GM21423 (cell line): ENCODE measurements around the gene TMEM167B.
"Not testable (repeated sequence)": the region's sequence is repeated elsewhere in the genome, so short reads cannot be mapped to it uniquely, and the experiment has no call there.

ENCODE experiments used
- ATAC-seq: cut with Tn5 transposase; IDR thresholded peaks from one replicate; pipeline ENCODE4 v1.9.1; 2021; ENCODE audit warnings: mild to moderate bottlenecking, moderate library complexity; ENCODE audit not compliant: unreplicated experiment

TMEM167B gene

GRCh38 chr1:109090196-109091077, at the start of gene TMEM167B:
Gene TMEM167B (plus strand): TSS chr1:109090764. CDS start chr1:109090873, 109 bp downstream.
- peak; percentile 90 for ATAC-seq

GRCh38 chr1:109040989-109041620, 49.5 kb upstream of the TMEM167B start:
- peak; percentile 23 for ATAC-seq

GRCh38 chr1:109041621-109042468, 48.7 kb upstream of the TMEM167B start, which contains the start of gene WDR47:
Gene WDR47 (minus strand): TSS chr1:109042102. CDS start chr1:109023512, 18,590 bp downstream.
- ATAC-seq = peak; percentile 93

DNA sequence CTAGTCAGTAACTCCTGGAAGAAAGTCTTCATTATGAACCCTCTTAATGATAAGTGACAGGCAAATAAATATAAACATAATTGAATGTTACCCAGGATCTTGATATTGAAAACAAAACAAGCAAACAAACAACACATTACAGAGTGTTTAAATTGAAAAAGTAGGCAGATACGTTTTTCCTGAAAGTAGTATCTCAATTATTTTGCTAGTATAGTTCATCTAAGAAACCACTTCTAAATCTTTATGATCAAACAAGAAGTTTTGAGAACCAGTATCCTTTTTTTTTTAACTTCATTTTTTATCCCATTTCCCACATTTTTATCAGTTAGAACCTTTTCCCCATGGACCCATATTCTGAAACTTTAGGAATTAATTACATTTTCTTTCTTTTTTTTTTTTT, 45.0 kb upstream of the TMEM167B start:
- no peak for ATAC-seq

DNA sequence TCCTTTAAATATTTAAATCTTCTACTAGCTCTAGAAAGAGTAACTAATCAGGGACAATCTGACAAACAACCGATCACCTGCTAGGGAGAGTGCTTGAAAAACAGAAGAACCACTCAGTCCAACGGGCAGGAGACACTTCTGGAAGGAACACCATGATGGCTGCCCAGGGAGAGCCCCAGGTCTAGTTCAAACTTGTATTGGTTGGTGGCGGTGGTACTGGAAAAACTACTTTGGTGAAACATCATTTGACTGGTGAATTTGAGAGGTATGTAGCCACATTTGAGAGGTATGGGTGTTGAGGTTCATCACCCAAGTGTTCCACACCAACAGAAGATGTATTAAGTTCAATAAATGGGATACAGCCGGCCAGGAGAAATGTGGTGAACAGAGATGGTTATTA, 43.9 kb upstream of the TMEM167B start:
- ATAC-seq = no peak

- no peak for ATAC-seq
These were observed 43.2 kb upstream of the TMEM167B start for GRCh38 chr1:109047339-109047738.

GRCh38 chr1:109048335-109048734, 42.2 kb upstream of the TMEM167B start:
- ATAC-seq = no peak

DNA sequence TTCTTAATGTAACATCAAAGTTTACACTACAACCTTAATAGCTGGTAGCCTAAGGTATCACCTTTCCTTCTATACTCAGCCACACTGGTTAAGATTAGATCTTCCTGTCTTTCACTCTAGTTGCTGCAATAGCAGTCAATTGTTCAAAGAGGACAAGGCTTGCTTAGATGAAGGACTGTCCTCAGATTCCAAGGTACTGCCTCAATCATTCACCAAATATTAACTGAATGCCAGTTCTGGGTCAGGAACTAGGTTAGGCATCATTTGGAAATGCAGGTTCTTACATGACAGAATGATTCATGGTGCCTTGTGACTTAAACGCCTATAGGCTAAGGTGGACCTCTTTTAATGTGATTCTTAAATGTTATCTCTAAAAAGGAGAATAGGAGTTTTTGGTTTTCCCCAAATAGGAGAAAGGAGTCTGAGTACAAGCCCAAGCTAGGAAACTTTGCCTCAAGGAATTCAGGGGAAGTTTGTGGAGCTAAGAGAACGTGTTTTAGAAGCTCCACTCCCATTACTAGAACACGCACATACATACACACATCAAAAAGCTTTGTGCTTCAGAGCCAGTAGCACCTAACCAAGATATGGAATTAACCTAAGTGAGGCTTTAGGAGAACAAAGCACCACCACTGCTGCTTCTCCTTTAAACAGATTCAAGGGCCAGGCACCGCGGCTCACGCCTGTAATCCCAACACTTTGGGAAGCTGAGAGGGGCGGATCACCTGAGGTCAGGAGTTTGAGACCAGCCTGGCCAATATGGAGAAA, 40.2 kb upstream of the TMEM167B start:
- no peak for ATAC-seq

DNA sequence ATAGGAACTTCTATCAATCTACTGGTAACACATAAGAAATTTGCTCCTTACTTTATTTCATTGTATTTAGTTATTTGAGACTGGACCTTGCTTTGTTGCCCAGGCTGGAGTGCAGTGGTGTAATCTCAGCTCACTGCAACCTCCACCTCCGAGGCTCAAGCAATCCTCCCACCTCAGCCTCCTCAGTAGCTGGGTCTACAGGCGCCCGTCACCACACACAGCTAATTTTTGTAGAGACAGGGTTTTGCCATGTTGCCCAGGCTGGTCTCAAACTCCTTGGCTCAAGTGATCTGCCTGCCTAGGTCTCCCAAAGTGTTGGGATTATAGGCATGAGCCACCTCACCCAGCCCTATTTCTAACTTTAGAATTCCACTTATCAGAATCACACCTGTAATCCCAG, 38.4 kb upstream of the TMEM167B start:
- not testable (repeated sequence) for ATAC-seq

DNA sequence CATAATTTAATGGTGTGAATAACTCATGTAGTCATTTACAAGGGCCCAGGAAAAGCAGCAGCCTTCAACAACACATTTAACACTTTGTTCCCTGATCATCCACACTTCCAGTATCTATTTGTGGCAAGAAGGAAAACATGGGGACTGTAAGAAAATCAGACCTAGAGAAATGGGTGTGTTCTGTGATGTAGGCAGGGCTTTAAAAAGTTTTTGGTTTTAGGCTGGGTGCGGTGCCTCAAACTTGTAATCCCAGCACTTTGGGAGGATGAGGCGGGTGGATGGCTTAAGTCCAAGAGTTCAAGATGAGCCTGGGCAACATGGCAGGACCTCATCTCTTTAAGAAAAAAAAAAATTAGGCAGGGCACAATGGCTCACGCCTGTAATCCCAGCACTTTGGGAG, 34.5 kb upstream of the TMEM167B start:
- ATAC-seq = no peak

GRCh38 chr1:109059026-109059425, 31.5 kb upstream of the TMEM167B start:
- ATAC-seq = no peak

GRCh38 chr1:109060707-109061106, 29.9 kb upstream of the TMEM167B start:
- no peak for ATAC-seq

DNA sequence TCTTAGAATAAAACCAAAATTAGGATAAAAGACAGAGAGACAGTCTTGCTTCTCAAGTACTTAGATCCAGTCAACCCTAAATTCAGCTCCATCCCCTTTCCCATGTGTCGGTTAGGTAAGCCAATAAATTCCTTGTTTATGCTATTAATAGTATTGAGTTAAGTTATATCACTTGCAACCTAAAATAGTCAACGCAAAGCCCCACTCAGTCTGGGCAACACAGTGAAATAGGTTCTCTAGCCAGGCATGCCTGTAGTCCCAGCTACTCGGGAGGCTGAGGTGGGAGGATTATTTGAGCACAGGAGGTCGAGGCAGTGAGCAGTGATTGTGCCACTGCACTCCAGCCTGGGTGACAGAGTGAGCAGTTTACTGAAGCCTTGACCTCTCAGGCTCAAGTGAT, 29.4 kb upstream of the TMEM167B start:
- no peak for ATAC-seq

DNA sequence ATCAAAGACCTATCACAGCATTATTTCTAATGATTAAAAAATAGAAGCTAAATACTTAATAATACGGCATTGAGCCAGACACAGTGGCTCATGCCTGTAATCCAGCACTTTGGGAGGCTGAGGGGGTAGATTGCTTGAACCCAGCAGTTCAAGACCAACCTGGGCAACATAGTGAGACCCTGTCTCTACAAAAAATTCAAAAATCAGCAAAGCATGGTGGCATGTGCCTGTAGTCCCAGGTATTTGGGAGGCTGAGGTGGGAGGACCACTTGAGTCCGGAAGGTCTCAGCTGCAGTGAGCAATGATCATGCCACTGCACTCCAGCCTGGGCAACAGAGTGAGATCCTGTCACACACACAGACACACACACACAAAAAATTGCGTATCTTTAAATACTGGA, 25.4 kb upstream of the TMEM167B start:
- no peak for ATAC-seq

- ATAC-seq = no peak
These were observed 22.7 kb upstream of the TMEM167B start for GRCh38 chr1:109067883-109068282.

DNA sequence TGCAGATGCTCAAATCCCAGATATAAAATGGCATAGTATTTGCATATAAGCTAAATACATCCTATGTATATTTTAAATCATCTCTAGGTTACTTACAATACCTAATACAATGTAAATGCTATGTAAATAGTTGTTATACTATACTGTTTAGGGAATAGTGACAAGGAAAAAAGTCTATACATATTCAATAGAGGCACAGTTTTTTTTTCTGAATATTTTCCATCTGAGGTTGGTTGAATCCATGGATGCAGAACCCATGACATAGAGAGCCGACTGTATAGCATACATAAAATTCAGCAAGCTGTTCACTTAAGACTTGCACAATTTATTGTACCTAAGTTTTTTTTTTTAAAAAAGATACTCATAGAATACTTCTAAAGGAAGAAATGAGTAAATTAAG, 21.3 kb upstream of the TMEM167B start:
- ATAC-seq = no peak

DNA sequence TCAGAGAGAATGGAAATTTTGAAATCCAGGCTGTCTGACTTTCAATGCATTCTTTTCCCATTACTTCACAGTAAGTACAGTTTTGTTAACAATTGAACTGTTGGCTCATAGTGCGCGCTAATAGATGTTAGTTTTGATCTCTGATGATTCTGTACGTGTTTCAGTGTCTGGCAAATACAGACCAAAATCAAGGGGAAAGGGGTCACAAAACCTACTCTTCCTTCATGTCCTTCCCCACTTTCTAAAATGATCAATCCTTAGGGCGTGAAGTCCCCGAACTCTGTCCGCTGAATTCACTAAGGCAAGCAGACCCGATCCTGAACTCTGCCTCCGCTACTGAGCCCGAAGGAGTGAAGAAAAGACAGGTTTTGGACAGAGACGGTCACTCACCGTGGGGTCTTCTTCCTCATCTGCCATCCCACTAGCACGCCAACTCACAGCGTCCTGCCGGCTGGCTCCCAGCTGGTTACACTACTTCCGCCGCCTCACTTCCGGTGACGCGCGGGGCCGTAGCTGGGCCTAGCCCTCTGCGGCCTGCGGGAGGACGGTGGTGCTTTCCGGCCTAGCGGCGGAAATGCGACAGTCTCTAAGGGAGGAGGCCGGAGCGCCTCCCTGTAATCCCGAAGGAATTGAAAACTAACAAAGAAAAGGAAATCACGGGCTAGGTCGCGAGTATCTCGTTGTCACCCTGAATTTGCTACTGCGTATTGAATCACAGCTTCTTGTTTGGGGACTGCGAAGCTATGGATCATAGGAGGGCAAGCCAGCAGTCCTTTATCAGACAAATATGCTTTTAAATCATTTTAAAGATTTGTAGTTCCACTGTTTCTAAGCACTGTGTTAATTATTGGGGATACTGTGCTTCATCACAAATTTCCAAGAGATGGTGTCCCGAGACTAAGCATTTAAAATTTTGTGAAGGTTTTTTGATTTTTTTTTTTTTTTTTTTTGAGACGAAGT, 14.8 kb upstream of the TMEM167B start, which contains the start of gene TAF13:
Gene TAF13, minus strand, starts transcription at position 473 of the 960 bp plus-strand sequence. Its CDS starts 56 bp downstream, at position 417.
- peak; percentile 99 for ATAC-seq

GRCh38 chr1:109078317-109078716, 12.2 kb upstream of the TMEM167B start:
- no peak for ATAC-seq

DNA sequence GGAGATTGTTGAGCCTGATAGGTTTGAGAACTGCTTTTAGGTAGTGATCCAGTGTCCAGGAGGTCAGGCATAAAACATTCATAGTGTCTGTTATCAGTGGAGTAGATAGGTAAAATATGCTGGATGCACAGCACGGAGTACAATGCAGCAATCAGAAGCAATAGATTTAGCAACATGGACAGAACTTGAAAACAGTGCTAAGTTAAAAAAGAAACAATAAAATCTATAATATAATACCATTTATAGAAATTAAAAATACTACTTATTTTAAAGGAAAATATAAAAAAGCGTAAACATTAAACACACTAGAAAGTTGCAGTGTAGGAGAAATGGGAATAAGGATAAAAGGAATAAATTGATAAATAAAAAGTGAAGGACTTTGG, 11.3 kb upstream of the TMEM167B start:
- ATAC-seq = no peak
